ENCODE results near the gene TCAF1.
"Not testable (repeated sequence)": the region's sequence is repeated elsewhere in the genome, so short reads cannot be mapped to it uniquely, and the experiment has no call there.

Gene TCAF1

GRCh38 chr7:143823634-143824294 lies 78.2 kb downstream of the TCAF1 start:
- in situ Hi-C loops (cut with HindIII; ENCODE audit: low pct_ligation_motif_present, low pct_unique_long_range_greater_than_20kb, low sequenced_read_pairs); DNase-seq: not testable (repeated sequence)

GRCh38 chr7:143821392-143822277 lies 80.3 kb downstream of the TCAF1 start:
- DNase-seq; in situ Hi-C loops (cut with HindIII; ENCODE audit: low pct_ligation_motif_present, low pct_unique_long_range_greater_than_20kb, low sequenced_read_pairs): not testable (repeated sequence)

GRCh38 chr7:143817873-143818272 lies 84.1 kb downstream of the TCAF1 start:
- in situ Hi-C loops (cut with HindIII; ENCODE audit: low pct_ligation_motif_present, low pct_unique_long_range_greater_than_20kb, low sequenced_read_pairs); DNase-seq: not testable (repeated sequence)

- DNase-seq; in situ Hi-C loops (cut with HindIII; ENCODE audit: low pct_ligation_motif_present, low pct_unique_long_range_greater_than_20kb, low sequenced_read_pairs): not testable (repeated sequence)
Measured at GRCh38 chr7:143816471-143817133, 85.4 kb downstream of the TCAF1 start.

- DNase-seq; in situ Hi-C loops (cut with HindIII; ENCODE audit: low pct_ligation_motif_present, low pct_unique_long_range_greater_than_20kb, low sequenced_read_pairs): not testable (repeated sequence)
Measured at GRCh38 chr7:143810639-143811038, 91.3 kb downstream of the TCAF1 start.

GRCh38 chr7:143806664-143807071 lies 95.3 kb downstream of the TCAF1 start:
- in situ Hi-C loops (cut with HindIII; ENCODE audit: low pct_ligation_motif_present, low pct_unique_long_range_greater_than_20kb, low sequenced_read_pairs); DNase-seq: not testable (repeated sequence)
